Activated T-cell treated with anti-CD3 and anti-CD28 coated beads, Interleukin-2, amount 50 U/mL, for 72 hours (primary cell): ENCODE data around the gene SNX33. TPM values are rescaled to one million over a fixed set of nuclear protein-coding genes. Genes with fewer than 3 reads are reported as not detected.

Experiments
- ATAC-seq, 2 donors: fragments of 150-1000 bp; cut with Tn5 transposase; replicated peaks in 1 of 2; 2 replicates each; pipeline ENCODE4 v1.10.0; 2021; ENCODE audit warnings: moderate library complexity in 2 of 2, mild to moderate bottlenecking in 1 of 2
- DNase-seq, 2 donors: peaks; one replicate each; pipeline ENCODE4 v3.0.0; 2021 to 2022; ENCODE audit warnings: mixed read lengths in 1 of 2
- H3K27ac Mint-ChIP-seq: one replicate; pipeline ENCODE4 v1.8.0; 2022; ENCODE audit warnings: mild to moderate bottlenecking, moderate library complexity, mixed read lengths
- H3K27me3 Mint-ChIP-seq: one replicate; pipeline ENCODE4 v1.8.0; 2022; ENCODE audit warnings: low read depth, mixed read lengths
- H3K36me3 Mint-ChIP-seq, 2 donors: one replicate each; pipeline ENCODE4 v1.8.0; 2022; ENCODE audit warnings: mixed read lengths in 2 of 2, mild to moderate bottlenecking in 1 of 2; ENCODE audit not compliant: insufficient read depth in 2 of 2
- H3K4me1 Mint-ChIP-seq: one replicate; pipeline ENCODE4 v1.8.0; 2022; ENCODE audit warnings: low read depth, mixed read lengths
- H3K4me3 Mint-ChIP-seq, 2 donors: one replicate each; pipeline ENCODE4 v1.8.0; 2022; ENCODE audit warnings: mild to moderate bottlenecking in 2 of 2, mixed read lengths in 2 of 2, moderate library complexity in 2 of 2
- H3K9me3 Mint-ChIP-seq, 2 donors: one replicate each; pipeline ENCODE4 v1.8.0; 2022; ENCODE audit warnings: mixed read lengths in 2 of 2
- total RNA-seq, 2 donors: library from RNA; stranded (reverse); gene quantifications; one replicate each; pipeline ENCODE4 v1.2.3, GENCODE V29; 2022

SNX33 gene
- total RNA-seq, 2 donors from 2014 or later: 1.5 to 3.1 TPM

DNA sequence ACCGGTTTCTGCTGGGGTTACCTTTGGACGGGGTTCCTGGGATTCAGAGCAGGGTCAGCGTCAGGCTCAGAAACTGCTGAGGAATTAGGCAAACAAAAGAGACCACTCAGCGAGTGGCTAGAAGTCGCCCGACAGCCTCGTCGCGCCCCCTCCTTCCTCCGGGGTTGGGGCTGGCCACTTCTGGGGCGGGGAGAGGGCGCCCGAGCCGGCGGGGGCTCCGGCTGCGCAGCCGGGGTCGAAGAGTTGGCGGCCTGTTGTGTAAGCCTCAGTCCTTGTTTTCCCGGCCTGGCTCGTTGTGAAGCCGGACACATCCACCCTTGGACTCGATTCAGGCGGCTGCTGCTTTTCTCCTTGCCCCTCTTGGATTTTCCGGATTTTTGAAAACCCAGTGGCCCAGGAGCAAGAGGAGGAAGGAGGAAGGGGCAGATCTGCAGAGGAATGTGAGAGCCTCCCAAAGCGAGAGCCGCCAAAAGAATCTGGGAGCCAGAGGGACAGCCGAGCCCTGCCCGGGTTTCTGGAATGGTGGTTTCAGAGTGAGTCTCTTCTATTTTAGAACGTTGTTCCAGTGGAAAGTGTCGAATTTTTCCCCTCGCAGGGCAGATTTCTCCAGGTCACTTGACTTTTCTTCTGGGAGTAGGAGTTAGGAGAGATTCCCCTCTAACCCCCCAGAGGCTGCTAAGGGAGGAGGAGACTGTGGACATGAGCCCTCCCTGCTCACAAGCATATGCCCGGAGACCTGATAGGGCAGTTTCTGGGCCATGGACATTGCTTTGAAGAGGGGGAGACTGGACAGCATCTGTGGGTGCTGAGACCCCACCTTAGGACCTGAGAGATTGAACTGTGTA lies 666 bp downstream of the SNX33 start:
- peak overlapping the region; percentile 74 to 81 for H3K4me3 Mint-ChIP-seq
- ATAC-seq: peak in 1 of 2 donors; percentile 7
- no peak overlapping the region for H3K27ac Mint-ChIP-seq

DNA sequence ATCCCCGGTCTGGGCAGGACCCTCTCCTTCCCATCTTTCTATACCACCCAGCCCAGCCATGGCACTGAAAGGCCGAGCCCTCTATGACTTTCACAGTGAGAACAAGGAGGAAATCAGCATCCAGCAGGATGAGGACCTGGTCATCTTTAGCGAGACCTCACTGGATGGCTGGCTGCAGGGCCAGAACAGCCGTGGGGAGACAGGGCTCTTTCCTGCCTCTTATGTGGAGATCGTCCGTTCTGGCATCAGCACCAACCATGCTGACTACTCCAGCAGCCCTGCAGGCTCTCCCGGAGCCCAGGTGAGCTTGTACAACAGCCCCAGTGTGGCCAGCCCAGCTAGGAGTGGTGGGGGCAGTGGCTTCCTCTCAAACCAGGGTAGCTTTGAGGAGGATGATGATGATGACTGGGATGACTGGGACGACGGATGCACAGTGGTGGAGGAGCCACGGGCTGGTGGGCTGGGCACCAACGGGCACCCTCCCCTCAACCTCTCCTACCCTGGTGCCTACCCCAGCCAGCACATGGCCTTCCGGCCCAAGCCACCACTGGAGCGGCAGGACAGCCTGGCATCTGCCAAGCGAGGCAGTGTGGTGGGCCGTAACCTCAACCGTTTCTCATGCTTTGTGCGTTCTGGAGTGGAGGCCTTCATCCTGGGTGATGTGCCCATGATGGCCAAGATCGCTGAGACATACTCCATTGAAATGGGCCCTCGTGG lies 1.5 kb downstream of the SNX33 start:
- ATAC-seq (no peak), DNase-seq (no peak)
- Mint-ChIP-seq H3K4me3 (peak overlapping the region in 1 of 2 donors; percentile 43), H3K36me3 (no peaks in the 10 kb centered on the region), H3K27me3 (peaks cover 8% of the 10 kb centered on the region), H3K4me1 (peaks cover 33% of the 10 kb centered on the region), H3K27ac (no peak overlapping the region), H3K9me3 (no peaks in the 10 kb centered on the region)

More for the DNA sequence above, 666 bp downstream of the SNX33 start:
- peaks cover 8% of the 10 kb centered on the region for H3K27me3 Mint-ChIP-seq
- H3K9me3 Mint-ChIP-seq: no peaks in the 10 kb centered on the region
- peaks cover 33% of the 10 kb centered on the region for H3K4me1 Mint-ChIP-seq
- DNase-seq: peak in 1 of 2 donors; percentile 15
- H3K36me3 Mint-ChIP-seq: no peaks in the 10 kb centered on the region

DNA sequence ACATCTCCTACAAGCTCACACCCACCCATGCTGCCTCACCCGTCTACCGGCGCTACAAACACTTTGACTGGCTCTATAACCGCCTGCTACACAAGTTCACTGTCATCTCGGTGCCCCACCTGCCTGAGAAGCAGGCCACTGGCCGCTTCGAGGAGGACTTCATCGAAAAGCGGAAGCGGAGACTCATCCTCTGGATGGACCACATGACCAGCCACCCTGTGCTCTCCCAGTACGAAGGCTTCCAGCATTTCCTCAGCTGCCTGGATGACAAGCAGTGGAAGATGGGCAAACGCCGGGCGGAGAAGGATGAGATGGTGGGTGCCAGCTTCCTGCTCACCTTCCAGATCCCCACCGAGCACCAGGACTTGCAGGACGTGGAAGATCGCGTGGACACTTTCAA lies 2.1 kb downstream of the SNX33 start:
- ATAC-seq: no peak
- Mint-ChIP-seq H3K4me1 (peaks cover 33% of the 10 kb centered on the region), H3K4me3 (no peak overlapping the region), H3K27ac (no peak overlapping the region), H3K9me3 (no peaks in the 10 kb centered on the region), H3K27me3 (peaks cover 8% of the 10 kb centered on the region), H3K36me3 (no peaks in the 10 kb centered on the region)
- DNase-seq: no peak

DNA sequence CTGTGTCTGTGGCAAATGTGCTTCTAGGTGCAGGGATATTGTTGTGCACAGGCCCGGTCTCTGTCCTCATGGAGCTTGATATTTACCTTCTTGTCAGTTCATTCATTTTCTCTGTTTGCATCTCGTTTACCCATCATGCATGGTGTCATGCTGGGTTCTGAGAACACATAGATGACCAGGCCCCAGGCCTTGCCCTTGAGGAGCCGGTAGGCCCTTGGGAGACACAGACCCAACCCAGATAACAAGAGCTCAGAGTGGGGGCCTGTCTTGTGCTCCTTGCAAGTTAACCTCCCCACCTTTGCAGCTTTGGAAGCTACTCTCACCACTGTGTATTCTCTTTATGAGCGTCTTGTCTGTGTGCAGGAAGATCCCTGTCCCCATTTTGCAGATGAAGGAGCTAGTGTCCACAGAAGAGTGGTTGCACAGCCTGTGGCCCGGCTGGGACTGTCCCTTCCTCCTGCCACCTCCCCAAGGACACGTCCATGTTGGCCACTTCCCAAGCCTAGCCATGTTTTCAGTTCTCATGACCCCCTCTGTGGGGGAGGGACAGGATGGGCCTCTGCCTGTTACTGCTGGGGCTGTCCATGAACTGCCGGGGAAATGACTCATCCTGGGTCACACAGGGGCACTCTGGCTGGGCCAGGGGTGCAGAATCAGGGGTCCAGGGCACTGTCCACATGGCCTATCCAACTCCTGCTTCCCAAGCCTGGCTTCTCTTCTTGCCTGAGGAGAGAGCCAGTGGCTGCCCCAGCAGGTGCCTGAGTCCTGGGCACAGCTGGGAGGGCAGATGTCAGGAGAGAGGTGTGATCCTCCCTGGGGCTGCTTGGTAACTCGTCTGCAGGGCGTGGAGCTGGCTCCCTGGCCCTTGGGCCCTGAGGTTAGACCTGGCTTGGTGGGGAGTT lies 3.4 kb downstream of the SNX33 start:
- Mint-ChIP-seq H3K4me3 (peak overlapping the region; percentile 25 to 46), H3K9me3 (no peaks in the 10 kb centered on the region), H3K4me1 (peaks cover 31% of the 10 kb centered on the region), H3K36me3 (no peaks in the 10 kb centered on the region), H3K27ac (peak overlapping the region; percentile 17), H3K27me3 (peaks cover 8% of the 10 kb centered on the region)
- ATAC-seq: peak in 1 of 2 donors; percentile 41
- peak; percentile 5 to 17 for DNase-seq

DNA sequence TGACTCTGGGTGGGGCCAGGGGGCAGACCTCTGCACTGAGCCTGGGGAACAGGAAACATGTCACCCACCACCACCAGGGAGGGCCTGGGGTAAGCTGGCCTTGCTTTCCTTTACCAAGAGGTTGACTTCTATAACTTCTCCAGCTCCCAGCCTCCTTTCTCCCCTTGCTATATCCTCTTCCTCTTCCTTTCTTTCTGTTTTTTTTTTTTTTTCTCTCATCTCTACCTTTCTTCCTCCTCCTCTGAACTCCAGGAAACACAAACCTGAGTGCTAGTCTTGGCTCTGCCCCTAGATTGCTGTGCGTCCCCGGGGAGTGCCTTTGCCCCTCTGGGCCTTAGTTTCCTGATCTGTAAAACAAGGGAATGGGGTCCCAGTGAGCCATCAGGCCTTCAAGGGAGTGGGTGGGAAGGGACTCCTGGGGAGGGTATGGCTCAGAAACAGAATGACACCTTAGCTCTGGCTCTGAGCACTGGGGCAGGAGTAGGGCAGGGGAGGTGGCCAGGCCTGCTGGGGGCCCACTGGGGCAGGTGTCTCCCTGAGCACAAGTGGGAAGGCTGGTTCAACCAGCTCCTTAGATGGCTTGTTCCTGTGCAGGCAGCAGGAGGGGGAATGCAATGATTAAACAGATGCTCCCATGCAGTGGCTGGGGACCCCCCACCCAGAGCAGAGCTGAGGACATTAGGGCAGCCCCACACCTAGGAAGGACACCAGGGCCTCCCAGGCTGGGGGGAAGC lies 4.3 kb downstream of the SNX33 start:
- DNase-seq (peak; percentile 18 to 21), ATAC-seq (peak in 1 of 2 donors; percentile 20)
- no peaks in the 10 kb centered on the region for H3K9me3 Mint-ChIP-seq
- no peaks in the 10 kb centered on the region for H3K36me3 Mint-ChIP-seq
- peaks cover 23% of the 10 kb centered on the region for H3K4me1 Mint-ChIP-seq
- peak overlapping the region; percentile 10 for H3K27ac Mint-ChIP-seq
- H3K4me3 Mint-ChIP-seq: peak overlapping the region; percentile 46 to 59
- H3K27me3 Mint-ChIP-seq: peaks cover under 1% of the 10 kb centered on the region

DNA sequence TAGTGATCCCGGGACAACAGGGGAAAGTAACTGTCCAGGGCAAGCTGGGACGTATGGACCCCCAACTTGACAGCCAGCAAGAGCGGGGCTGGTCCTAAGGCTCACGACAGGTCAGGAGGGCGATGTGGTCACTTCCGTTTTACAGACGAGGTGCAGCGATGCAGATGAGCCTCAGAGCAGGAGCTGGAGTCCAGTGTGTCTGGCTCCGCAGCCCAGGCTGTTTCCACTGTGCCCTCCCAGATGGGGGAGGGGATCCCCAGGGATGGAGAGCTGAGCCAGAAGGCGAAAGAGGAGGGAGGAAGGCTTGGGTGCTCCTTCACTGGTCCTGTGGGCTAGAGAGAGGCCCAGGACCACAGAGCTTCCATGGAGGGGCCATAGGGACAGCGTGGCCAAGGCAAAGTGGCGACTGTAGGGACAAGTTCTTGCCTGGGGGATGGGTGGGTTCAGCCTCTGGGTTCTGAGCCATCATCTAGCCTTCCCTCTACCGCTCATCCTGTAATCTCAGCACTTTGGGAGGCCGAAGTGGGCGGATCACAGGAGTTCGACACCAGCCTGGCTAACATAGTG lies 5.7 kb downstream of the SNX33 start:
- Mint-ChIP-seq H3K4me3 (no peak overlapping the region), H3K4me1 (peaks cover 18% of the 10 kb centered on the region), H3K9me3 (no peaks in the 10 kb centered on the region), H3K27me3 (no peaks in the 10 kb centered on the region), H3K36me3 (no peaks in the 10 kb centered on the region), H3K27ac (no peak overlapping the region)
- ATAC-seq (no peak), DNase-seq (no peak)

DNA sequence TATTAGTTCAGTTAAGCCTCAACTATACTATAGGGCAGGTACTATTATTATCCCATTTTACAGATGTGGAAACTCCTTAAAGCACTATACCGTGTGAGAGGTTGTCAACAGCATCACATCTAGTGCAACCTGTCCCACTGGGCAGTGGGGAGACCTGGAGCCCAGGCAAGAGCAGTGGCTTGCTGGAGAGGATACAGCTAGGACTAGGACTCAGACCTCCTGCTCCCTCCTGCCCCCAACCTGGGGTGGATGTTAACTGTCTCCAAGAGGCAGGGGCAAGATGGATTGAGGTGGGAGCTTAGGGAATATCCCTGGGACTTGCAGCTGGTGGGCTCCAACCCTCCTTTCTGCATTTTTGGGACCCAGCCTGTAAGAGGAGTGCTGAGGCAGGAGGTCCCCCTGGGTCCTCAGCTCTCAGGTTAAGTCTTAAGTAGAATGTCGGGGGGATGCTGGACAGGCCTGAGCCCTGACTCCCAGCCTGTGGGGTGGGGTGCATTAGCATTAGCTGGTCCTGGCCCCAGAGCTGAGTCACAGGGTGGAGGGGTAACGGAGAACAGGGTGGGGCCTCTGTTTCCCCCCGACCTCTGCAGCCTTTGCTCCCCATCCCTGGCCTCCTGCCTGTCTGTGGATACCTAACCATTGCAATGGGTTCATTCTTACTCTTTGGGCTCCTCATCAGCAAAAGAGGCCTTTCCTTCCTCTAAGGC lies 6.6 kb downstream of the SNX33 start:
- no peak overlapping the region for H3K4me3 Mint-ChIP-seq
- no peaks in the 10 kb centered on the region for H3K36me3 Mint-ChIP-seq
- no peak for DNase-seq
- H3K4me1 Mint-ChIP-seq: peaks cover 18% of the 10 kb centered on the region
- H3K9me3 Mint-ChIP-seq: no peaks in the 10 kb centered on the region
- no peak for ATAC-seq
- no peaks in the 10 kb centered on the region for H3K27me3 Mint-ChIP-seq
- H3K27ac Mint-ChIP-seq: no peak overlapping the region

DNA sequence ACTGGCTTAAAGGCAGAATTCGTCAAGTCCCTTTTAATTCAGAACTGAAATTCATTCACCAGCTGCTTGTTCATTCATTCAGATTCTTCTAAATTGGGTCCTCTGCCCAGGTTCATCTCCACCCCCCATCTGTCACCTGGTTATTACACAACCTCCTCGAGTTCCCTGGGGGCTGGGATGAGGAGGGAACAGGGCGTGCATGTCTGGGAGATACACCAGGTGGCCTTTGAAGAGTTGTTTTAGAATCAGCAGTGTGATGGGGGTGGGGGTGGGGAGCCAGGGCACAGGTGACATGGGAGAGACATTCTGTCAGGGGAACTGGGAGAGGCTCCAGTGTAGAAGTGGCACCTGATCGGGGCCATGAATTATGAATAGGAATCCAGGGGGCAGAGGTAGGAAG lies 8.2 kb downstream of the SNX33 start:
- Mint-ChIP-seq H3K27me3 (no peaks in the 10 kb centered on the region), H3K27ac (no peak overlapping the region), H3K4me3 (no peak overlapping the region), H3K36me3 (no peaks in the 10 kb centered on the region), H3K4me1 (peaks cover 12% of the 10 kb centered on the region), H3K9me3 (no peaks in the 10 kb centered on the region)
- DNase-seq (no peak), ATAC-seq (no peak)

DNA sequence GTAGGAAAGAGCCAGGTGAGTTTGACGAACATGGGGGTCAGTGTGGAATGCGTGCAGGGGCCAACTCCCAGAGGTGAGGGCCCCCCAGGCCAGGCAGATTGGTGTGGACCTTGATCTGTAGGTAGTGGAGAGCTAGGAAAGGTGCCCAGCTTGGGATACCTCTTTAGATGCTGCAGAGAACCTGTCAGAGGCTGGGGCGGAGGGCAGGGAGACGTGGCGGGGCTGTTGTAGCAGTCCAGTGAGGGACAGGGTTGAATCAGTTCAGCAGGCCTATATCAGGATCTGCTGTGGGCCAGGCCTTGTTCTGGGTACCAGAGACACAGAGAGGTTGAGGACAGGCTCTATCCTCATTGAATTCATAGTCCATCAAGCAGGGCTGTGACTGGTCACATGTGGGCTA lies 8.6 kb downstream of the SNX33 start:
- Mint-ChIP-seq H3K36me3 (no peaks in the 10 kb centered on the region), H3K9me3 (no peaks in the 10 kb centered on the region), H3K27ac (no peak overlapping the region), H3K4me3 (no peak overlapping the region), H3K4me1 (peaks cover 8% of the 10 kb centered on the region), H3K27me3 (no peaks in the 10 kb centered on the region)
- DNase-seq (no peak), ATAC-seq (no peak)

DNA sequence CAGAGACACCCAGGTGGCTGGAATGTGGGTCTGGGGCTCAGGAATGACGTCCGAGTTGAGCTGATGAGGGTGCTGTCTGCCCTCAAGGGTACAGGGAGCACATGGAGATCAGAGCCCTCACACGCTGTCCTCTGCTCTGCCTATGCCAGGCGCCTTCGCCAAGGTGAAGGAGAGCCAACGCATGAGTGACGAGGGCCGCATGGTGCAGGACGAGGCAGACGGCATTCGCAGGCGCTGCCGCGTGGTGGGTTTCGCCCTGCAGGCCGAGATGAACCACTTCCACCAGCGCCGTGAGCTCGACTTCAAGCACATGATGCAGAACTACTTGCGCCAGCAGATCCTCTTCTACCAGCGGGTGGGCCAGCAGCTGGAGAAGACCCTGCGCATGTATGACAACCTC lies 9.1 kb downstream of the SNX33 start:
- H3K36me3 Mint-ChIP-seq: no peaks in the 10 kb centered on the region
- H3K4me3 Mint-ChIP-seq: no peak overlapping the region
- ATAC-seq (no peak), DNase-seq (no peak)
- no peaks in the 10 kb centered on the region for H3K9me3 Mint-ChIP-seq
- peaks cover 3% of the 10 kb centered on the region for H3K4me1 Mint-ChIP-seq
- no peak overlapping the region for H3K27ac Mint-ChIP-seq
- no peaks in the 10 kb centered on the region for H3K27me3 Mint-ChIP-seq

DNA sequence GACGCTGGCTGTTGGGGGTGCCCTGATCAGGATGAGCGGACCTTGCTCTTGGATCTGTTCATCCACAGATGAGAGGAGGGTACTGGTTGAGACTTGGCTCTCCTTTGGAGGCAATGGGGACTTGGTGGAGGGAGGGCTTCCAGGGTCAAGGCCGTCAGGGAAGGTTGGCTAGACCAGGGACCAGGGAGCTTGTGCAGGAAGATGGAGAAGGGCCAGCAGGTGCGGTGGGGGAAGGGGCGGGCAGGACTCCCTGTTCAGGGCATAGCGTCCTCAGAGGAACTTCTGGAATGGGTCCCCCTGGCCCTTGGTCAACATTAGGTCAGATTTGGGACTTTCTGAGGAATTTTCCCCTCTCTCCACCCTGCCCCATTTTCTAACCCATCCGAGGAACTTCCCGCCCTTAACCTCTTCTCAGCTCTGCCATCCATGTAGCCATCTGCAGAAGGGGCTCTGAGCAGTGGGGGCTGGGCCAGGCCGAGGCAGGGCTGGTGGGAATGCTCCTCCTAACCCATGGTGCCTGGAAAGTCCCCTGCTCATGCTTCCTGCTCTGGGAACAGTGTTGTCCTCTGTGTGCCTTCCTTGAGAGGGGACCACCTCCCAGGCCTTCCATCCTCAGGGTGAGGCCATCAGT lies 11.5 kb downstream of the SNX33 start:
- no peak for ATAC-seq
- H3K4me3 Mint-ChIP-seq: no peak overlapping the region
- H3K36me3 Mint-ChIP-seq: no peaks in the 10 kb centered on the region
- H3K27me3 Mint-ChIP-seq: no peaks in the 10 kb centered on the region
- DNase-seq: no peak
- no peaks in the 10 kb centered on the region for H3K4me1 Mint-ChIP-seq
- no peaks in the 10 kb centered on the region for H3K9me3 Mint-ChIP-seq
- no peak overlapping the region for H3K27ac Mint-ChIP-seq
